ENCODE results near the gene TLE6. TPM values are rescaled to one million over a fixed set of nuclear protein-coding genes. Genes with fewer than 3 reads are reported as not detected.

The TLE6 gene
- total and polyA plus RNA-seq, 10 of the 15 experiments (the other 5 are each of a cell fraction or from before 2014, with no cell fraction given) = 2.7 to 13.8 (median 6.4) TPM

DNA sequence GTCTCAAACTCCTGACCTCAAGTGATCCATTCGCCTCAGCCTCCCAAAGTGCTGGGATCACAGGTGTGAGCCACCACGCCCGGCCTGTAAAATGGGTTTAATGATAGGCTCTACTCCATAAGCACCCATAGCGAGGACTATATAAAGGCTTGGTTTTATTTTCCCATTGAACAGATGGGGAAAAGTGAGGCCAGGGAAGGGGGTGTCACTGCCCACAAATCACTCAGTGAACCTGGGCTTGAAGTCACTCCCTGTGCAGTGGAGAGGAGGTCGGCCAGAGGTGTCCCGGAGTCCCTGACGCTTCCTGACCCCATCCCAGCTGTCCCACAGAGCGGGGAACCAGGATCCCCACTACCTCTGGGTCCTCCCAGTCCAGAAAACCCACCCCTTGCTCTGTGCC lies 36.8 kb downstream of the TLE6 start:
- no peaks in the 10 kb centered on the region for H4K20me1 ChIP-seq (ENCODE audit: control insufficient read depth, insufficient read depth)
- no peak overlapping the region for H2AFZ ChIP-seq (ENCODE audit: control insufficient read depth, low read depth, low read length)
- H3K27me3 ChIP-seq (replicated peaks in 1 of 2; ENCODE audit: control insufficient read depth in 2 of 2, insufficient read depth in 2 of 2, low read length in 1 of 2) = no peaks in the 10 kb centered on the region; a peak in 1 of 4 replicates
- BruUV-seq (replicated peaks) = no TSS peak
- no peak overlapping the region for H3K4me2 ChIP-seq (ENCODE audit: control insufficient read depth, insufficient read depth)
- intact Hi-C loops (cut with micrococcal nuclease; ENCODE audit: unreplicated experiment) = no loop called here
- POLR2A ChIA-PET = no interaction called here
- no peak overlapping the region for H3K9ac ChIP-seq (ENCODE audit: control insufficient read depth, insufficient read depth, low read length)
- 44% methylated on average over 8 of the region's 8 CpGs for WGBS (ENCODE audit: insufficient coverage, insufficient replicate concordance, low lambda C conversion rate, missing lambda C conversion rate)
- no peak overlapping the region for H3K27ac ChIP-seq (ENCODE audit: control insufficient read depth, insufficient read depth)
- SMC1A ChIA-PET (ENCODE audit: uncharacterized antibody, unreplicated experiment) = no interaction called here
- H3K4me3 ChIP-seq = no peak overlapping the region
- H3K79me2 ChIP-seq (ENCODE audit: control insufficient read depth, insufficient read depth, low read length) = no peaks in the 10 kb centered on the region
- FAIRE-seq (no peak), ATAC-seq (no peak), DNase-seq (ENCODE audit: low read depth, low spot score) (no peak)
- in situ Hi-C loops (cut with MboI) = no loop called here
- H3K9me3 ChIP-seq (replicated peaks; ENCODE audit: control insufficient read depth, insufficient read depth, low read length) = no peaks in the 10 kb centered on the region
- CTCF ChIA-PET = no interaction called here
- no peaks in the 10 kb centered on the region for H3K4me1 ChIP-seq (ENCODE audit: control insufficient read depth, insufficient read depth, low read length)
- RAD21 ChIA-PET (ENCODE audit: unreplicated experiment) = no interaction called here
- H3K36me3 ChIP-seq (ENCODE audit: control insufficient read depth in 2 of 2, insufficient read depth in 2 of 2, low read length in 1 of 2) = no peaks in the 10 kb centered on the region
- TF ChIP-seq IKZF1 (conservative IDR thresholded peaks at IDR 0.05) (no peak), NFYB (IDR thresholded peaks at IDR 0.05; ENCODE audit: insufficient read depth, low read depth, low read length) (no peak), NR2C2 (IDR thresholded peaks at IDR 0.05; ENCODE audit: borderline replicate concordance, control insufficient read depth, insufficient read length, low read depth) (no peak), MTA2 (IDR thresholded peaks at IDR 0.05; ENCODE audit: low read depth) (no peak)

- CTCF ChIA-PET = no interaction called here
- TF ChIP-seq ZNF207 (IDR thresholded peaks at IDR 0.05; ENCODE audit: borderline replicate concordance) (no peak), SPI1 (IDR thresholded peaks at IDR 0.05; ENCODE audit: borderline replicate concordance, insufficient read depth, low read depth, low read length) (no peak), IRF5 (IDR thresholded peaks at IDR 0.05; ENCODE audit: borderline replicate concordance) (no peak), TAF1 (IDR thresholded peaks at IDR 0.05; ENCODE audit: borderline replicate concordance, low read depth, low read length) (no peak), RBBP5 (conservative IDR thresholded peaks at IDR 0.05) (no peak), ZBTB4 (CRISPR knock-in tag; IDR thresholded peaks at IDR 0.05) (no peak), FOXM1 (IDR thresholded peaks at IDR 0.05; ENCODE audit: low read depth, low read length) (no peak)
These were observed 38.0 kb downstream of the TLE6 start for GRCh38 chr19:3015126-3016057.

More at GRCh38 chr19:3015126-3016057, 38.0 kb downstream of the TLE6 start:
- ATAC-seq (no peak), DNase-seq (ENCODE audit: low read depth, low spot score) (no peak), FAIRE-seq (no peak)
- H3K4me1 ChIP-seq (ENCODE audit: control insufficient read depth, insufficient read depth, low read length) = no peaks in the 10 kb centered on the region
- no peak overlapping the region for H3K4me3 ChIP-seq
- H3K79me2 ChIP-seq (ENCODE audit: control insufficient read depth, insufficient read depth, low read length) = no peaks in the 10 kb centered on the region
- SMC1A ChIA-PET (ENCODE audit: uncharacterized antibody, unreplicated experiment) = interaction anchor here (0.9 kb wide), 1 partner anchor 65 kb away, joined by 3 read pairs; no protein-coding TSS in a partner anchor
- in situ Hi-C loops (cut with MboI) = no loop called here
- H3K27ac ChIP-seq (ENCODE audit: control insufficient read depth, insufficient read depth) = no peak overlapping the region
- POLR2A ChIA-PET = no interaction called here
- H3K4me2 ChIP-seq (ENCODE audit: control insufficient read depth, insufficient read depth) = no peak overlapping the region
- intact Hi-C loops (cut with micrococcal nuclease; ENCODE audit: unreplicated experiment) = no loop called here
- no peaks in the 10 kb centered on the region; a peak in 1 of 4 replicates for H3K27me3 ChIP-seq (replicated peaks in 1 of 2; ENCODE audit: control insufficient read depth in 2 of 2, insufficient read depth in 2 of 2, low read length in 1 of 2)
- H3K9me3 ChIP-seq (replicated peaks; ENCODE audit: control insufficient read depth, insufficient read depth, low read length) = no peaks in the 10 kb centered on the region
- RAD21 ChIA-PET (ENCODE audit: unreplicated experiment) = no interaction called here
- no peak overlapping the region for H3K9ac ChIP-seq (ENCODE audit: control insufficient read depth, insufficient read depth, low read length)
- no TSS peak for BruUV-seq (replicated peaks)
- no peak overlapping the region for H2AFZ ChIP-seq (ENCODE audit: control insufficient read depth, low read depth, low read length)
- WGBS (ENCODE audit: insufficient coverage, insufficient replicate concordance, low lambda C conversion rate, missing lambda C conversion rate) = 43% methylated on average over 22 of the region's 22 CpGs
- no peaks in the 10 kb centered on the region for H3K36me3 ChIP-seq (ENCODE audit: control insufficient read depth in 2 of 2, insufficient read depth in 2 of 2, low read length in 1 of 2)
- H4K20me1 ChIP-seq (ENCODE audit: control insufficient read depth, insufficient read depth) = no peaks in the 10 kb centered on the region

Data from GM12878 (cell line).